Ureter (tissue), 1 donor: ENCODE measurements around the gene ARHGAP20. TPM values are rescaled to one million over a fixed set of nuclear protein-coding genes. Genes with fewer than 3 reads are reported as not detected.

ENCODE experiments used
- DNase-seq: peaks from one replicate; pipeline ENCODE4 v3.0.0-alpha.2; 2020; ENCODE audit warnings: low spot score
- total RNA-seq: library from RNA; stranded (reverse); gene quantifications from one replicate; pipeline ENCODE4 v1.2.4, GENCODE V29; 2023
- donor health status: DM: yes; HTN: yes; CAD: no.

Gene ARHGAP20
- total RNA-seq, 1 donor from 2014 or later, result 6.5 TPM

GRCh38 chr11:110606415-110606814, 105.8 kb downstream of the ARHGAP20 start:
- no peak for DNase-seq

GRCh38 chr11:110601936-110602335, 110.3 kb downstream of the ARHGAP20 start:
- DNase-seq, result no peak

DNA sequence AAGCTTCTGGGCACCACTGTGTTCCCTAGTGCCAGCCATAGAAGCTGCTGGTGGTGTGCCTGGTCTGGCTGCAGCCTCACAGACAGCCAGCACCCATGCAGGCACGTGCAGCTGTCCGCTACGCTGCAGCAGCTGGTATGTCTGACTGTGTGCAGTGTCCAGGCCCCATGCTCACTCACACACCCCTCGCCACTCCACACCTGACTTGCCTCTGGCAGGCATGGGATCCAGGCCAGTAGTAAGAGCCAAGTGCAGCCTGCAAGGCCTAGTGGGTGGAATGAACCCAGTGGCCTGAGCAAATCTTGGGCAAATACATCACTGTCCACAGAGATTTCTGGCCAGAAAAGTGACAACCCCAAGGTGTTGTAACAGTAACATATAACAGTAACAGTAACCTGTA, 111.9 kb downstream of the ARHGAP20 start:
- no peak for DNase-seq

DNA sequence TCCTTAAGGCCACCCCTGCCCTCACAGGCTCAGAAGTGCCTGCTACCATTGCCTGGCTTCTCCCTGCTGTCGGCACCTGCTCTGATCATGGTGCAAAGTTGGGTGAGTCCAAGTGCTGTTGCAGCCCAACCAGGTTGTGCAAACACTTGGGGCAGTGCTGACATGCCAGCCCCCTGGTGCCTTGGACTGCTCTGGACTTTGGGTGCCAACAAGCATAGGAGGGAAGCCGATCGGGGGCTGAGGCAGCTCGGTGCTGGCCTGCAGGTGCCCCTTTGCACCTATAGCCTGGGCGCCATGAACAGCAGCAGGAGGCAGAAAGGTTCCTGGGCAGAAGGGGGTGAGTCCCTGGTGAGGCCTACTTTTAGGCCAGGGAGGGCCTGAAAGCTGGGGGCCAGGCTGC, 113.0 kb downstream of the ARHGAP20 start:
- no peak for DNase-seq

DNA sequence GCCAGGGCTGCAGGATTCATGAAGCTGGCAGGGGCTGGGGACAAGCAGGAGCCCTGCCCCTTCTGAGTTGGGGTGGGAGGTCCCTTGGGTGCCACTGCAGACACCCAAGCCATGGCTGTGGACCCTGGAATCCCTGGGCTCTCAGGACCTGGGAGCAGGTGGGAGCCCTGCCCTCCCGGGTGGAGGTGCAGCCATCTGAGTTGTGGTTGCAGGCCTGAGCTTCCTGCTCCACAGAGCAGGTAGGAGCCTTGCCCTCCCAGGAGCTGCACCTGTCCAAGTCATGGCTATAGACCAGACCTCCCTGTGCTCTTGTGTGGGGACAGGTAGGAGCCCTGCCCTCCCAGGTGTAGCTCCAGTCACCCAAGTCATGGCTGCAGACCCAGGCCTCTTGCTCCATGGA, 113.5 kb downstream of the ARHGAP20 start:
- DNase-seq, result no peak

DNA sequence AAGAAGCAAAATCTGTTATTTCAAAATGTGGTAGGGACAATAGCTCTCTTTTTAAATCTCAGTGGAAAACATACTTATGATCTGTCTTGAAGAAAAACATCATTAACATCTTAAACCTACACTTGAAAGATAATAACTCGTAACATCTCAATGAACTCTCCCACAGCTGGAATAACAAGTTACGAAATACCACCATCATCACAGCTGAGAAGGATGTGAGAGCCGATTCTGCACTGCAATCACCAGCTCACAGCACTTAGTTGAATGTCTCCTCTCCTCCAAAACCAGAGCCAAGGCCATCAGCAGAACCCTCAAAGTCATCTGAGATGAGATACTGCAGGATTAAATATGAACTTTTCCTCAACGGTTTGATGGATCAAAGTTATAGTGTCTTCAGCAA, 124.3 kb downstream of the ARHGAP20 start:
- DNase-seq, result no peak

DNA sequence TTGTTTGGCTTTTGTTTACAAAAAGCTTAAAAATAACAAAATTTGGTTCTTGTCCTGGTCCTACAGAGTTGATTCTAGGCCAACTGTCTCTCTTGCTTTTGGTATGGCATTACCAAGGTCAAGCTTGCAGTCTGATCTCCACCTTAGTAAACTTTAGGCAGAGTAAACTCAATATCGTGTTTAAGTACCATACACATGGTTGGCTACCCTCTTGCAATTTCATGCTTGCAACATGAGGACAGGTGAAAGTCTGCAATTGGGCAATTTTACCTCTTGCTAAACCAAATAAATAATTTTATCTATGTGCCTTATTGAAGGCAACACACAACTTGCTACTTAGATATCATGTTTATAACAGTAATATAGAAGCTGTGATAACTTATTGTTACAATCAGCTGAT, 125.1 kb downstream of the ARHGAP20 start:
- DNase-seq, result no peak

DNA sequence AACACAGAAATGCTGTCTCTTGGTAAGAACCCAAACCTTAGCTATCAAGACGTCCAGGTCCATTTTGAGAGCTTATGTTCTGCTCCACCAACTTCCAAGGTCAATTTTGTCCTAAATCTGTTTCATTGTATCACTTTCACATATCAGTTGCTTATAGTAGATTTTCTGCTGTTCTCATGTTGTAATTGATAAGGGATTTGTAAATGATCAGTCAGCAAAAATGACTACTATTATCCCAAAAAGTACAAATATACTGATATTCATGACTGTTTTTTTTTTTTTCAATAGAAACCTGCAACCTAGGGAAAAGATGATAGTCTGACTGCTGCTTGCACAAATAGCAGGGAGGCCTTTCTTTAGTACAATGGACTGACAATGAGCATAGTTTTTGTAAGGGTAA, 128.1 kb downstream of the ARHGAP20 start:
- no peak for DNase-seq

DNA sequence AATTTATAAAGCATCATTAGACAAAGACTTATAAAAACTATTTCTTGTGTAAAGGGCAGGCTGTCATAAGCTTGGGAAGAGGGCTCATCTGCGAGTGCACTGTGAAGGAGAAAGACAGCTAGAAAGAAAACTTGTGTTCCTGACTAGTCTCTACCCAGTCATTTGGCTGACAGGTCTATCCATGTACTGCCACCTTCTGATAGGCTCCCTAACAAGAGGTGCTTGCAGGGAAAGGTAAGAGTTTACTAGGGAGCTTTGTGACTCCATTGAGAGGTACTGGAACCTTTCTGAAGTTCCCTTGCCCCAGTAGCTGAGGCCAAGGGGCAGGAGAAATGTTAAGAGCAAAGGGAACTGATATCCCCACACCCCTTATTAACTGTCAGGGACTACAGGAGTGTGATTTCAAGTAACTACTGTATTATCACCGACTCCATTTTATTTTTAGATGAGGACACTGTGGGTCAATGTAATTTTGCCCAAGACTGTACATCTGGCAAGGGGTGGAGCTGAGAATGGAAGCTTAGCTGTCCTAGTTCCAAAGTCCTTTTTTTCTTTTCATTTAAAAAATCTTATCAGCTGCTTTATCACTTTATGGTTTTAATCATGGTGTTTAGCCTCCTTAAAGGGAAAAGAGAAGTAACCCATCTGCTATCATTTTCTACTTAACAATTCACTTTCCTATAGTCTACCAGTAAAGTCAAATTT, 129.4 kb downstream of the ARHGAP20 start:
- no peak for DNase-seq

DNA sequence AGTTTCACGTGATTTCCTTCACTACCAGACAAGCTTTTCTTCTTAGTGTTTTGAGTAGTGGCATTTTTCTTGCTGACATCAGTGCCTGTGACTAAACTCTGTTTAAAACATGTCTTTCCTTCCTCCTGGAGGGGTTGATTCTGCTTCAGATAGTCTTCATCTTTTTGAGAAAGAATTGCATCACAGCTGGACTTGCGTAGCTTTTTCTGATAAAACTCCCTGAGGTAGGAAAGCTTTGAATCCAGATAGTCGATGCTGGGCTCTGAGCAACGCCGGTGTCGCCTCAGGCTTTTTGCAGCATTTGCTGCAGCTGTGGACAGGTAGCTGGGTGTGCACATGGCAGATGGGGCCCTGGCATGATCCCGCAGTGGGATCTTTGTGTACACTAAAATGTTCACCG, 131.7 kb downstream of the ARHGAP20 start:
- no peak for DNase-seq

DNA sequence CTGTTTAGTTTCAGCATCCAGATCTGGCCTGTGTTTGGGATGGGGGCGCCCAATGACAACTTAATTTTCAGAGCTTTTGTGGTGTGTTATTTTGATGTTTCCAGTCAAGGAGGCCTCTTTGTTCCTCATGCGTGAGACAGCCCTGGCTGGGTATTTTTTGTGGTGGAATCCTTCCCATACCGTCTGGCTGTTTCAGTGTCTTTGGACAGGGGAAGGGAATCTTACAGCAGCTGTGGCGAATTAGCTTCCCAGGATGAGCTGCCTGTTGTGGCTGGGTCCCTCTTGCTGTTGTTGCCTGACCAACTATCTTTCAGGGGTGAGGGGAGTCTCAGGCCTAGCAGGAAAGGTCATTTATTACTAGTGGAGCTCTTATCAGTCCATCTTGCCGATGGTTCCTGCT, 138.8 kb downstream of the ARHGAP20 start:
- no peak for DNase-seq

DNA sequence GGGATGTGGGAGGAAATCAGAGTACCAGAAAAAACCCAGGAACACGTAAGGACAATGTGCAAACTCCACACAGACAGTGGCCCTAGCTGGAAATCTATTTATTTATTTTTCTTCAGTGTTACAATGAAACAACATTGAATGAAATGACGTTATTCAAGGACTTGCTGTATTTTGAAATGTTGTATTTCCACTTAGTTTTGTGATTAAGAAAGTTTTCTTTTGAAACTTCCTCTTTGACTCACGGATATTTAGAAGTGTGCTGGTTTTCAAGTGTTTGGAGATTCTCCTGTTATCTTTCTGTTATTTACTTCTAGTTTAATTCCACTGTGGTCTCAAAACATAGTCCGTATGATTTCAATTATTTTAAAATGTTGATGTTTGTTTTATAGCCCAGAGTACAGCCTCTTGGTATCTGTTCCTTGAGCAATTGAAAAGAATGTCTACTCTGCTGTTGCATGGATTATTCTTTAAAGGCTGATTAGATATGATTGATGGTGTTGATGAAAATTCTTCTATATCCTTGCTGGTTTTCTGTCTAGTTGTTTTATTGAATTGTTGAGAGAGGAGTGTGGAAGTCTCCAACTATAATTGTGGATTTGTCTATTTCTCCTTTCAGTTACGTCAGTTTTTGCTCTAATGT, 141.0 kb downstream of the ARHGAP20 start:
- DNase-seq, result no peak

DNA sequence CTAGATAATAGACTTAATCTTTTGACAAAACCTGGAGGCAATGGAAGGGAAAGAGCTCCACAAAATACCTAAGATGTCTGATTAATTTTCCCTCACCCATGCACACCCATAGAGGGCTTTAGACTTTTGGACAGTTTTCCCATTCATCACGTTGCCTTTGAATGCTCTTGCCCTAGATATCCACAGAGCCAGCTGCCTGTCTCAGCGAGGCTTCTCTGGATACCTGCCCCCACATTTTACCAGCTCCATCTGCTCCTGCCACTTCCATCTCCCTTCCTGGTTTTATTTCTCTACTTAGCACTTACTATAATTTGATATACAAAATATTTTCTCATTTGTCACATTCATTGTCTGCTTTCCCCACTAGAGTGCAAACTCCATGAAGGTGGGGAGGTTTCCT, 145.7 kb downstream of the ARHGAP20 start:
- no peak for DNase-seq

GRCh38 chr11:110565357-110566336, 146.6 kb downstream of the ARHGAP20 start:
- peak; percentile 56 for DNase-seq

GRCh38 chr11:110564676-110565356, 147.4 kb downstream of the ARHGAP20 start:
- no peak for DNase-seq

- DNase-seq, result no peak
These were observed 167.5 kb downstream of the ARHGAP20 start for GRCh38 chr11:110544779-110545178.

GRCh38 chr11:110538154-110538553, 174.1 kb downstream of the ARHGAP20 start:
- DNase-seq, result no peak

DNA sequence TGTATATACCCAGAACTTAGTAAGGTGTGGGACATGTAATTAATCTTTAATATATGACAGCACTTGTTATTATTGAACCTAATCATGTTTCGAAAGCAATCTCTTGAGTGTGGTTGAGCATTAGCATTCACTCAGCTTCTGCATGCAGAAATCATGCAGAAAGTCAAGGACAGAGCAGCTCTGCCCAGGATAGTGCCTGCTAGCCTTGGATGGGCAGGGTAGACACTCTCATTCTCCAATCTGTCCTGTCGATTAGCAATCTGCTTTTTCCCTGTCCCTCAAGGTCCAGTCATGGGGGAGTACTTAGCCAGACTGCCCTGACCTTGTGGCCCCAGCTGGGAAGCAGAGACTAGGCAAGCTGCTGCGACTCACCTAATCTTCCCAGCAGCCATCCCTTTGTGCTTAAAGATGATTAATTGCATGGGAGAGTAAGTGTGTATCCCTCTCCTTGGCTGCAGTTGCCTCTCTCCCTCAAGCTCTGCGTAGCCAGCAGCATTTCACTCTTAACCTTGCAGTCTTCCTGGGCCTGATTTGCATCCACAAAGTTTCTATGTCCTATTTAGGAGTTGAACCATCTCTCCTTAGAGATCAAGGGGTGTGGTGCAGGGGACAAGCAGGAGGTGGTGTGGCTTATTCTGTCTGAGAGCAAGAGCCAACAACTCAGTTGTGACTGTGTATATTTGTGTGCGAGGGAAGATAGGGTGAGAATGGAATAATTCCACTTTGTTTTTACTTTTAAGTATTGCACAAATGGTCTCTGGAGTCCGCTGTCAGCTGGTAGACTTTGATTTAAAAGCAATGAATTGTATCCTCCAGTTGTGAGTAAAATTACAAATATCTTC, 181.1 kb downstream of the ARHGAP20 start:
- no peak for DNase-seq

- DNase-seq, result no peak
These were observed 183.2 kb downstream of the ARHGAP20 start for GRCh38 chr11:110529043-110529442.

GRCh38 chr11:110527146-110527545, 185.1 kb downstream of the ARHGAP20 start:
- DNase-seq, result no peak
